GM18502 (cell line): ENCODE data around the gene MED9.
"Not testable (repeated sequence)": the region's sequence is repeated elsewhere in the genome, so short reads cannot be mapped to it uniquely, and the experiment has no call there.

ENCODE experiments used
- ATAC-seq: cut with Tn5 transposase; IDR thresholded peaks from one replicate; pipeline ENCODE4 v1.9.1; 2021; ENCODE audit warnings: mild to moderate bottlenecking; ENCODE audit not compliant: unreplicated experiment, poor library complexity

The MED9 gene

DNA sequence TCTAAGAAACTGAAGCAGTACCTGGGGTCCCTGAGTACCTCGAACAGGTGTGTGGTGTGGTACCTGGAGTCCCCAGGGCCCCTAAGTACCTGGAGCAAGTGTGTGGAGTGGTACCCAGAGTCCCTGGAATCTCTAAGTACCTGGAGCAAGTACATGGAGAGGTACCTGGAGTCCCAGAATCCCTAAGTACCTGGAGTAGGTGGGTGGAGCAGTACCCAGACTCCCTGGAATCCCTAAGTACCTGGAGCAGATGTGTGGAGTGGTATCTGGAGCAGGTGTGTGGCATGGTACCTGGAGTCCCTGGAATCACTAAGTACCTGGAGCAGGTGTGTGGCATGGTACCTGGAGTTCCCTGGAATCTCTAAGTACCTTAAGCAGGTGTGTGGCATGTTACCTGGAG is 22.5 kb upstream of the MED9 start:
- ATAC-seq = no peak

DNA sequence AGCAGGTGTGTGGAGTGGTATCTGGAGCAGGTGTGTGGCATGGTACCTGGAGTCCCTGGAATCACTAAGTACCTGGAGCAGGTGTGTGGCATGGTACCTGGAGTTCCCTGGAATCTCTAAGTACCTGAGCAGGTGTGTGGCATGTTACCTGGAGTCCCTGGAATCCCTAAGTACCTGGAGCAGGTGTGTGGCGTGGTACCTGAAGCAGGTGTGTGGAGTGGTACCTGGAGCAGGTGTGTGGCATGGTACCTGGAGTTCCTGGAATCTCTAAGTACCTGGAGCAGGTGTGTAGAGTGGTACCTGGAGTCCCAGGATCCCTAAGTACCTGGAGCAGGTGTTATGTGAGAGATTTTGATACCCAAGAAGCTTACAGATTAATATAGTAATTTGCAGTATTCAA is 22.1 kb upstream of the MED9 start:
- not testable (repeated sequence) for ATAC-seq

DNA sequence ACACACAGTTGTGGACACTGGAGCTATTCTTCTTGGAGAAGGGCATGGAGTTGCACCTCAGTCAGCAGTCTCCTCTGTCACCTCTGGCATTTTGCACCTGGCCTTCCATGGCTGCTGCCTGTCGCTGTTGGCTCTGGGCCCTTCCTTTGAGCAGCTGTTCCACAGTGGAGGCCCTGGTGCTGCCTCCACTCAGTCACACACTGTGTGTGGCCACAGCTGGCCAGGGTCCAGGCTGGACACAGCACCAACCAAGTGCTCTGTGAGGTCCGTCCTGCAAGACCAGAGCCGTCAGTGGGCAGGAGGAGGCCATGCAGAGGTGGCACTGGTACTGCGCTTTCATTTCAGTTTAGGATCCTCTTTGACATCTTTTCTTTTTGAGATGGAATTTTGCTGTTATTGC is 21.6 kb upstream of the MED9 start:
- no peak for ATAC-seq

DNA sequence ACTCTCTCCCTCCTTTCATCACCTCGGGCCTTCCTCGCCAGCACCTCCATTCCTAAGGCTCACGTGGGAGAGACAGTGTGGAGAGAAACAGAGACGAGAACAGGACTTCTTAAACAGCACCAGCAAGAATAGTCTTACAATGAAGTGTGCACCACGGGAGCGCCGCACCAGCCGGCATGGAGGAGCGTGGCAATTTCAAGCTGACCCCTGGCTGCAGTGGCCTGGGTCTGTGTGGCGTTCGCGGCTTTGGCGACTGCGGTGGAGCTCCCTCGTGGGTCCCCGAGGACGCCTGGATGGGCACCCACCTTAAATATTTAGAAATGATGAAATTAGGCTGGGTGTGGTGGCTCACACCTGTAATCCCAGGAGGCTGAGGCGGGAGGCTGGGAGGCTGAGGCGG is 20.5 kb upstream of the MED9 start:
- ATAC-seq = no peak

DNA sequence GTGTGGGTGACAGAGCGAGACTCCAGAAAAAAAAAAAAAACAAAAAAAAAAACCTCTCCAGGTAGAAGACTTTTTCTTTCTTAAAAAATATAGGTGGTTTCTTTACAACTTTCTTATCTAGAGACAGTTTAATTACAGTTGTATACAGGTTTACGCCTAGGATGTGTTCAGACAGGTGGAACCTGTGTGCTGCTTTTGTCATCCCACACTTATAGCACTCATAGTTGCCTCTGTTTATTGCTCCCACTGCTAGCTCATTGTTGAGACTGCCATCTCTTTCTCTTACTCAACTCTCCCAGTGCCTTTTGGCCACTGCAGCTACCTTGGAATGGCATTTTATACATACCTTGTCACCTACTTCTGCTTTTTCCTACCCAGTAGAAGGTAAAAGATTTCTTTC is 19.1 kb upstream of the MED9 start:
- no peak for ATAC-seq

DNA sequence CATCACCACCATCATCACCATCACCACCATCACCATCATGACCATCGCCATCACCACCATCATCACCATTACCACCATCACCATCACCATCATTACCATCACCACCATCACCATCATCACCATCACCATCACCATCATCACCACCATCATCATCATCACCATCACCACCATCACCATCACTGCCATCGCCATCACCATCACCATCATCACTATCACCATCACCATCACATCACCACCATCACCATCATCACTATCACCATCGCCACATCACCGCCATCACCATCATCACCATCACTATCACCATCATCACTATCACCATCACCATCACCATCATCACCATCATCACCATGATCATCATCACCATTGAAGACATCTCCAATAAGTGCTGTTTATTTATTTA is 16.8 kb upstream of the MED9 start:
- no peak for ATAC-seq

DNA sequence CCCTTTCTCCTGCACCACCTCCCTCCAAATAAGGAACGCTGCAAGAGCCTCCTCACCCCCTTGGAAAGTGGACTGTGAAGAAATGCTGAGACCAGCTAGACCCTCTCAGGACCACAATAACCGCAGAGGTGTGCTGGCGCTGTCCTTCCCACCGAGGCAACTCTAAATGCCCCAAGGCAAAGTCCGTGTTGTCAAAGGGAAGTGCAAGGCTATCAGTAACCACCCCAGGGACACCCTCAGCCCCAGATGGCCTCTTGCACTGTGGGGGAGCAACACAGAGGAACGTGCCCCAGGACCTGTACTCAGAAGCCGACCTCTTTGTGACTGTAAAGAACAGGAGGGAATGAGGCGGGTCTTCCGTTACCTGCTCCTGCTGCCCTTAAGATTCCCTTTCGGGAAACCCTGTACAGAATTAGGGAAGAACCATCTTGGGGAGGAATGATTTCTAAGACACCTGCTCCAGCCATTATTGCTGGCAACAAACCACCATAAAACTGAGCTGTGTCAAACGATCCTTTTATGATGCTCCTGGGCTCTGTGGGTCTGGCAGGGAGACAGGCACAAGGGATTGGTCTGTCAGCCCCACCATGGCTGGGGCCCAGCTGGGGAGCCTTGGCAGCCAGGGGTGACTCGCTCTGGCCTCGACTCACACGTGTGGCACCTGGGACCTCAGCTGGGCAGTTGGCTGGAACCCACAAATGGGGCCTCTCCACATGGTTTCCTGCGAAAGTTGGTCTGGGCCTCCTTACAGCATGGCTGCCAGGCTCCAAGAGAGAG is 14.6 kb upstream of the MED9 start:
- ATAC-seq = no peak

DNA sequence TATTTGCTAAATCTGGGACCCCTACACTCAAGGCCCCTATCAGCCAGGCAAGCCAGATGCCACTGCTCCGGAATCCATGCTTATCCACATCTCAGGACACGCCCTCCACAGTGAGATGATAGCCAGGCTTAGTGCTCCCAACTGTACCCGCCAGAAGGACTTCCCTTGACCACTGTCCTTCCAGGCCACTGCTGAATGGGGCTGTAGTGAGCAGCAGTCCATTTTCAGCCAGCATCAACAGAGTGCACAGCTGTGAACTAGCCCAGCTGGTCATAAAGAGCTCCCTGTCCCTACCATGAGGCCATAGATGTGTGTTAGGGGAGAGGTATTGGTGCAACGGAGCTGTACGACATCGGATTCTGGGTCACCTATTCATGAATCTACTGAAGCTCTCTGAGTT is 13.0 kb upstream of the MED9 start:
- ATAC-seq = no peak

DNA sequence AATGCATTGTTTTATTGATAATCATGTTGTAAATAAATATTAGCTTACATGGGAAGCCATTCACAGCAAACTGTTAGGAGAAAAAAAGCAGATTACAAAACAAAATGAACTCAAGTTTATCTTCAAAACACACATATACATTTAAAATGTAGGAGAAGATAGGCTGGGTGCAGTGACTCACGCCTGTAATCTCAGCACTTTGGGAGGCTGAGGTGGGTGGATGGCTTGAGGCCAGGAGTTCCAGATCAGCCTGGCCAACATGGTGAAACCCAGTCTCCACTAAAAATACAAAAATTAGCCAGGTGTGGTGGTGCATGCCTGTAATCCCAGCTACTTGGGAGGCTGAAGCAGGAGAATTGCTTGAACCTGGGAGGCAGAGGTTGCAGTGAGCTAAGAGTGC is 10.9 kb upstream of the MED9 start:
- not testable (repeated sequence) for ATAC-seq

DNA sequence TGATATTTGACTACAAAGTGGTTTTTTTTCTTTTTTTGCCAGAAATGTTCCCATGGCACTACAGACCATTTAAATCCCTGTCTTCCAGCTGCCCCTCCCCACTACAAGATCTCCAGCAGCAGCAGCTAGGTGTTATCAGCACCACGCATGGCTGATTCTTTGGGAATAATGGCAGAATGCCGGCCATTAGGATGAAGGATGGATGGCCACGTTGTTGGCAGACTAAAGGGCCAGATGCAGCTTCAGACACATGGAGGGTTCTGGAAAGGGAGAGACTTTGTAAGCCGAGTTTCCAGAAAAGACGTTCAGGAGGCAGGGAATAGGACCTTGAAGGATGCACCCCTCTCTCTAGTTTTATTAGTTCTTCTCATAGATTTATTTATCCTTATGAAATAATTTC is 10.3 kb upstream of the MED9 start:
- no peak for ATAC-seq

DNA sequence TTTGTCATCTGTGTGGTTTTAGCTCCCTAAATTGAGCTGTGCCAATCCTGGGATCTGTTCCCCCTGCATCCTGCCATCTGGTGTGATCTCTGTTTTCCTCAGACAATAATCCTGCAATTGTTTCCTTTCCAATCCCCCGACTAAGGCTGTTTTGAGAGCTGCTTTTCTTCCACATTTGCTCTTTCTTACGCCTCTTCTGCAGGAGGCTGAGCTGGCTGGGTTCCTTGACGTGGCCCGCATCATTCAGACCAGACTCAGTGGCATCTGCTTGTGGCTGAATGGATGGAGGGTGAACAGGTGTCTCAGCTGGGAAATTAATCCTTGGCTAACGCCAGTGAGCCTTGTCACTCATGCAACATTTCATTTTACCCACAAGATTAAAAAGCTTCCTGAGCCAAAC is 9.8 kb upstream of the MED9 start:
- ATAC-seq = no peak

DNA sequence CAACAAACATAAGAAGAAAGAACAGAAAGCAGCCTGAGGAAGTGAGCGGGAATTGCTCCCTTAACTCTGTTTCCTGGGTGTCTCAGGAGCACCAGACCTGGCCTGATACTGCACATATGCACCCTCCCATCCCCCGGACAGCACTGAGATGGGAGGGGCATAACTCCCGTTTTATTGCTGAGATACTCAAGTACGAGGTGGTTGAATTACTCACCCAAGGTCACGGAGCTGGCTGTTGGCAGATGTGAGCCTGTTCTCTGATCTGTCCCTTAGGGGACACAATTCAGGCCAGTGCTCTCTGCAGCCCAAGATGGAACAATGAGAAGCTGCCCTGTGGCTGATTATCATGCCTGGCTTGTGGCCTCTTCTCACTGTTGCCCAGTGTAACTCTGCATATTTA is 9.1 kb upstream of the MED9 start:
- ATAC-seq = no peak

DNA sequence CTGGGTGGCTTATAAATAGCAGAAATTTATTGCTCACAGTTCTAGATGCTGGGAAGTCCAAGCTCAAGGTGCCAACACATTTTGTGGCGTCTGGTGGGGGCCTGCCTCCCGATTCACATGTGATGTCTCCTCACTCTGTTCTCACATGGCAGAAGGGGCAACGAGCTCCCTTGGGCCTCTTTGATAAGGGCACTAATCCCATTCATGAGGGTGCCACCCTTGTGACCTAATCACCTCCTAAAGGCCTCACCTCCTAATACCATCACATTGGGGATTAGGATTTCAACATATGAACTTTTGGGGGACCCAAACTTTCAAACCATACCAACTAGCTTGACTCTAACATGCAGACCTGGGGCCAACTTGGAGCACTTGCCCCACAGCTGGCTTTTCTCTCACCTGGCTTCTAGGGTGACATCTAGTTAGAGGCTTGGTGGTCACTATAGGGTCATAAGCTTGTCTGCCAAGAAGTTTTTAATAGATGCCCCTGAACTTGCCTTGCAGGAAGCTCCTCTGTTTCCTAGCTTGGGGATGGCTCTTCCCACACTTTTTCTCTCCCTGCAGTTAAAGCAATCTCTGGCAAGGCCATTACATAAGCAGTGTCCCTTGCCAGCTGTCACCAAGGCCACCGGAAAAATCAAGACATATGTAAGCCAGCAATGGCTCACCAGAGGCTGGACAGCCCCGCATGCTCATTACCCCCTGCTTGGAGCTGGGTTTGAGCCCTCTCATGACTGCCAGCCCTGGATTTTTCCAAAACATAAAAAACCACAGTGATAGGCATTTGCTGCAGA is 8.4 kb upstream of the MED9 start:
- ATAC-seq = no peak

DNA sequence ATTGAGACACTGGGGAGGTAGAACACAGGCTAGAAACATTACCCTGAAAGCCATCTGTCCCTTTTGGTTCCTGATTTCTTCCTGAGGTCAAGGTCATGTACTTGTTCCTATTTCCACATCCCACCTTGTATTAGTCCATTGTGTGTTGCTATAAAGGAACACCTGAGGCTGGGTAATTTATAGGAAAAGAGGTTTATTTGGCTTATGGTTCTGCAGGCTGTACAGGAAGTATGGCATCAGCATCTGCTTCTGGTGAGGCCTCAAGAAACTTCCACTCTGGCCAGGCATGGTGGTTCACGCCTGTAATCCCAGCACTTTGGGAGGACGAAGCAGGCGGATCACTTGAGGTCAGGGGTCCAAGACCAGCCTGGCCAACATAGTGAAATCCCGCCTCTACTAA is 7.4 kb upstream of the MED9 start:
- no peak for ATAC-seq

DNA sequence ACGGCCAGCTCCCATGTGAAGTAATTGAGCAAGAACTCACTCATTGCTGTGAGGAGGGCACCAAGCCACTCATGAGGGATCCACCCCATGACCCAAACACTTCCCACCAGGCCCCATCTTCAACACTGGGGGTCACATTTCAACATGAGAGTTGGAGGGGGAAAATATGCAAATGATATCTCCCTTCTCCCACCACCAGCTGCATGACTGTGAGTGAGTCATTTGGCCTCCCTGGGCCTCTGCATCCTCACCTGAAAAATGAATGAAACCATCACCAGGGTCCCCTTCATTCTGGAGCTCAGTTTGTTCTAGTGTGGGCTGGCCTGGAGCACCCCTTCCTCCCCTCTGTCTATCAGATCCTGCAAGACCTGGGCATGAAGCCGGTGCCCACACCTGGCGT is 6.8 kb upstream of the MED9 start:
- no peak for ATAC-seq

DNA sequence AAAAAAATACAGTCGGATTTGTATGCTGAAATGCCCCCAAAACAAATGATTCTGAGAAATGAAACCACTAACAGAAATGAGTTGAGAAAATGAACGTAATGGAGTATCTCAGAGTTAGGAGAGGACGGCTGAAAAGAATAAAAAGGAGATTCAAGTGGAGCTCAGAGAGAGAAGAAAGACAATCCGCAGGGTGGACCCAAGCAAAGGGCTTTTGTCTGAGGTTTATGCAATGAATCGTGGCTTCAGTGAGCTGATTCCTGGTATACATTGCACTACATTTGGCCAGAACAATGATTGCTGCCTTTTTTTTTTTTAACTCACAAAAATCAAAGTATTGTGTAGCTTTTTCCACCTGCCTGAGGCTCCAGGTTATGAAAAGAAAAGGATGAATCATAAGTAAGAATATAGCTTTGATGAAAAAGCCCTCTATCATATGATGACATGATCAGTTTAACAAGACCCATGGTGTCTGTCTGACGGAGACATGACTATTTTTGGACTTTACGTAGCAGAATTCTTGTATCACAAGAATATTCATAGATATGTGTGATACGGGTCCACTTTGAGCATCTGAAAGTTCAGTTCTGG is 4.4 kb upstream of the MED9 start:
- ATAC-seq = no peak

DNA sequence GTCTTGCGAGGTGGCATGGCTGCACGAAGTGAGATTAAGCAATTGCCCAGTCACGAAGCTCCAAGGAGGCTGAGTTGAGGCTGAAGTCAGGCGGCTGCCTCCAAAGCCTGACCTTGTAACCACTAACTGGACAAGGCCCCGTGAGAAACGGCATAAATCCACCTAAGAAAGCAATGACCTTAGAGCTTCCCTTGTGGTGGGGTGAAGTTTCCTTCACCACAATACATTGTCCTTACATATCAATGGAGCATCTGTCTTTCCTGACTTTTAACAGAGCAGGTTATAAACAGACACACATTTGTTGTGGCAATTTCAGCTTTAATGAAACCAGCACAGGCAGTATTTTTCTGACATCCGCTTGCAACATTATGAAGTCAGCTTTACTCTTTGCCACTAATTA is 2.5 kb upstream of the MED9 start:
- ATAC-seq = no peak

DNA sequence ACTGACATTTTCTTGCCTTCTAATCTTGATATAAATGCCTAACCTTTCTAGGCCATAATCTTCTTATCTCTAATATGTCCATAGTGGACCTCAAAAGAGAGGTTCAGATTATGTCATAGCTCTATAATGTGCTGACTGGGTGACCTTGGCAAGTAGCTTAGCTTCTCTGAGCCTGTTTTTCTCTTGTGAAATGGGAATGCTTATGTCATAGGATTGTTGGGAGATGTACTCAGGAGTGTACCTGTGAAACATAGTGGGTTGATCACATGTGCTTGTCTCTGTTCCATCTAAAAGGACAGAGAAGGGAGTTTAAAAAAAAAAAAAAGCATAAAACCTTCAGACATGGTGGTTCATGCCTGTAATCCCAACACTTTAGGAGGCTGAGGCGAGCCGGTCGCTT is 2.4 kb downstream of the MED9 start:
- ATAC-seq = no peak

DNA sequence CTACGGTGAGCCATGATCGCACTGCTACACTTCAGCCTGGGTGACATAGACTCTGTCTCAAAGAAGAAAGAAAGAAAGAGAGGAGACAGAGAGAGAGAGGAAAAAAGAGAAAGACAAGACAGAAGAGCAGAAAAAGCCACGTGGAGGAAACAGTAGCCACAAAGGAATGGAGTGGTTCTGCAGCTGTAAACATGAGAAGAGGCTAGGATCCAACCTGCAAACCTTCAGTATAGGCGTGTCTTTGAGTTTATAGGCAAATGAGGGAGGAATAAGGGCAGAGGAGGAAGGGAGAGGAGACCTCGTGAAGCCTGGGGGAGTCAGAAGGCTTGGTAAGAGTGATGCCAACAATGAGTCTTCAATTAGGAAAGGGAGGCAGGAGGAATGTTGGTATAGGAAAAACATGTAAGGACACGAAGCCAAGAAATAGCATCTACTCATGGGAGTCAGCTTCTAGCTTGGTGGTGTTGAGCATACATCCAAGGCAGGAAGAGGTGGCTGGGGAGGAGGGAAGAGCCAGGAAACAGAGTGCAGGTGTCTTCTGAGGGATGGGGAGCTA is 3.9 kb downstream of the MED9 start:
- no peak for ATAC-seq

DNA sequence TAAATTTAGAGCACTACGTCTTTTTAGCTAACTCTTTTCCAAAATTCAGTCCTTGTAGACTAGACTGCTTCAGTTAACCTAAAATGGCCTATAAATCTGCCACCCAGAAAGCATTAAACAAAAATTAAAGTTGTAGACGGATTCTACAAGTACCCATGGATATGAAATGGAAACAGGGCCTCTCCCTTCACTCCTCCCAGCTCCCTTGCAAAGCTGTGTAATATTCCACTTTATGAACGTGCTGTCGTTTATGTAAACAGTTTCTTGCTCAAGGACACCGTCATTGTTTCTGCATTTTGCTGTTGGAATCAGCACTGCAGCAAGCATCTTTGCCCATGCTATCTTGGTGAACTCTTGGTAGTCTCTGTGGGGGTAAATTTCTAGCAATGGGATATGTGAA is 5.1 kb downstream of the MED9 start:
- no peak for ATAC-seq

DNA sequence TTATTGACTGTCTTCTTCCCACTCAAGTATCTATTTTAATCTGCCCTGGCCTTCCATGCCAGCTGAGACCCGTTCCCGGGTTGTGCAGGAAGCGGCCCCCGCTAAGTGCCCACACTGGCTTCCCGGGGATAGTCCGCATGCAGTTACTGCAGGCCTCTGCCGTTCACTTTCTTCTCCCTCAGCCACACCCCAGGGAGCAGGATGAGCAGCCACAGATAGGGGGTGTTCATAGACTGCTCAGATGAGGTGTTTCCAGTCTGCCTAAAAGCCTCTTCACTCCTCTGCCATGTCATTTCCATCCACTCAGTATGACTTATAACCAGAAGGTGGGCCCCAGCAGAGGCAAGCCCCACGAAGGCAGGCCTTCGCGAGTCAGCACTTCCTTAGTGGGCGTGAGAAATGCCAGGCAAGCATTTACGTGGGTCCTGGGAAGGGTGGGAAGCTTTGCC is 7.7 kb downstream of the MED9 start:
- ATAC-seq = no peak
